Non-pigmented ciliary epithelial cell (primary cell): ENCODE results near the gene COL4A6.

ENCODE experiments used
- DNase-seq: peaks from one replicate; pipeline ENCODE4 v3.0.0-alpha.2; 2010; ENCODE audit warnings: low read depth

Gene COL4A6

DNA sequence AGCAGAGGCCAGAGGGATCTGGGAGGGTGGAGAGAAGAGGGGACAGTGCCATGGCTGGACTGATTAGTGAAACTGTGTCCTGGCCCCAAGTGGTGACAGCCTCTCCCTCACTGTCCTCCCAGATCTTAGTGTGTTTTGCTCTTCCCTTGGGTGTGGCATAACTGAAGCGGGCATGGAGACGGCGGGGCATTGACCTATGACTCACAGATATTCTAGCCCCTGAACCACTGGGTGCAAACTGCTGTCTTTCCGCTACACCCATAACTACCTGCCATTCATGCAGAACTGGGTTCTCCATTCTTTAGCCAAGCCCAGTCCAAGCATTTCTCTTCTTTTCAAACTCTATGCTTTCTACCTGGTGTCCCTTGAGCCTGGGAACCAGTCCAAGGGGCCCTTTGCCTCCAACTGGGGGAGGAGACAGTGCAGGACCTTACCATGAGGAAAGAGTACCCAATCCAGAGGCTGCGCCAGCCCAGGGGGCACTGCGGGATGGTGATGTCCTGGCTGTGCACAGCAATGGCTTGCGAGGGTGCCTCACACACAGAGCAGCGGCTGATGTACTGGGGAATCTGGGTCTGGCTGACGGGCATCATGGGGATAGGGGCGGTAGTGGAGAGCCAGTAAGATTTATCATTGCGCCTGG is 279.1 kb downstream of the COL4A6 start:
- DNase-seq, result no peak

GRCh38 chrX:108157628-108158027 is 280.6 kb downstream of the COL4A6 start:
- DNase-seq, result no peak

GRCh38 chrX:108156934-108157466 is 281.2 kb downstream of the COL4A6 start:
- DNase-seq, result no peak

GRCh38 chrX:108156082-108156481 is 282.1 kb downstream of the COL4A6 start:
- DNase-seq, result no peak

DNA sequence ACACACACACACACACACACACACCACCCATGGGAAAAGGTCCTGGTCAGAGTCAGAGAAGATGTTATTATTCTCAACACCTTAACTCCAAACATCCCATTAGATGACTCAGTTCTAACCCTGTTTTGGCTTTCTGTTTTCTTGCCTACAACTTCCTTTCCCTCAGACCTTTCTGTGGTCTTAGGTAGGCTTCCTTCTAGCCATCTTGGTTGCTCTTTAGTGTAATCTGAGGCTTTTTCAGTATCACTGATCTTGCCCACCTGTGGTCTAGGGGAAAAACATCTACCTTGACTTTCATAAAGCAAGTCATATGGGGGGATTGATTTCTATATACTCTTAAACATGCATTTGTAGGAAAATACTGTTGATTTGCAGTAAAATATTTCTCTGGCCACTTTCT is 289.7 kb downstream of the COL4A6 start:
- DNase-seq, result no peak

GRCh38 chrX:108138814-108139702 is 299.2 kb downstream of the COL4A6 start:
- no peak for DNase-seq

DNA sequence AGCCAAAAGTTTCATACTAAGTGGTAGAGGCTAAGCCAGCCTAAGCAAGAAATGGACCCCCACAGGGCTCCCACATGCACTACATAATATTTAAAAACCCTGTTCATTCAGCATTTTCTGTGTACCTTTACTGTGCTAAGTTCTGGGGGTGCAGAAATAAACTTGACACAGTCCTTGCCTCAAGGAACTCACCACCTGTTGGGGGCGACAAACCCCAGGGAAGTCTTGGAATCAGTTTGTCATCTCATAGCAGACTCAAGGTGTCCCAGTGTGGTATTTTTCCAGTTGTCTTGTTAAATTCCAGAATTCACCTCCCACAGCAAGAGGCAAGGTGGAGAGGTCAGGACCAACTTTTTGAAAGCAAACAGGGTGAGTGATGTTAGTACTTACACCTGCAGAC is 303.5 kb downstream of the COL4A6 start:
- DNase-seq, result no peak

DNA sequence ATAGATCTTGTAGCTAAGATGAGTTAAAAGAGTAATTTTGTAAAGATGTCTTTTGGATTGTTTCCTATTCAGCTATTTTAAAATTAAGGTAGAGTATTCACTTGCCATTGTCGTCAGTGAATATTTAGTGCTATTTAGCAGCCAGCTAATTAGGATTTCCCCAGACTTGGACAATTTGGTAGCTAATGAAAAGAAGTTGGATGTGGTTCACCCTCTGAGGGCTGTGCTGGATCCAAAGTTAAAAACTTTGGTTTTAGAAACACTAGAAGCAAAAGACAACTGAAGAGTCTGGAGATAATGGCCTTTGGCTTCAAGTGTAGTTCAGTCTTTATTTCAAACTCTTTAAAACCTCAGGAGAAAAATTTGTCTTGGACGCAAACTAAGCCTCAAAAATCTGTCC is 305.3 kb downstream of the COL4A6 start:
- DNase-seq, result no peak

GRCh38 chrX:108132034-108132433 is 306.2 kb downstream of the COL4A6 start:
- no peak for DNase-seq

DNA sequence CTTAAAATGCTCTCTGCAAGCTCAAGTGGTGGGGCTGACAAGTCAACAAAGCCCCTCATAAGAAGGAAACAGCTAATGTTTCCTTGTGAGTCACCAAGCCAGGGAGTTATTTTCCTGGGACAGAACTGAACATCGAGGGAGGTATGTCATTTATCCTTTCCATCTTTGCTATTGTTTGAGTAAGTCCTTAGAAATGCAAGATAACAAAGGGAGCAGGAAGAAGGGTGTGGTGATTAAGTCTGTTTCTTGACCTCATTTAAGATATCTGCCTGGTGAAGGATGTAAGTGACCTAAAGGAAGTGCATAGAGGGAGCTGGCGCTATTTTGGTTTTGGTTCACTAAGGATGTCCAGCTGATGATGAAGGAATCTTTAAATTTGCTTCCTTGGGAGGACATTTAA is 306.8 kb downstream of the COL4A6 start:
- DNase-seq, result peak; percentile 38

- no peak for DNase-seq
Measured at GRCh38 chrX:108130889-108131288, 307.3 kb downstream of the COL4A6 start.

DNA sequence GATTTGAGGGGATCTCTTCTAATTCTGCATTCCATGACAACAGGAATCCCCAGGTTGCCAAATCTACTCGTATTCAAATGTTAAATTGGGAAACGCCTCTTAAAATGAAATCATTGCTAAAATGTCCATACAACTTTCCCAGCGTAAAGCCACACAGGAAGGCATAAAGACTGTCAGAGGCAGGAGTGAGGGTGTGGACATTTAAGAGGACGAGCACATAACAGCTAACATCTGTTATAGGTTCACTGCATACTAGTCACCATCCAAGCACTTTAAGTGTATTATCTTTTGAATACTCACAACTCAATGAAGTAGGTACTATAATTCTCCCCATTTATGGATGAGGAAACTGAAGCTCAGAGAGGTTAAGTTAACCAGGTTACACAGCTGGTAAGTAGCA is 311.1 kb downstream of the COL4A6 start:
- DNase-seq, result no peak

- DNase-seq, result no peak
Measured at GRCh38 chrX:108126661-108127060, 311.6 kb downstream of the COL4A6 start.

DNA sequence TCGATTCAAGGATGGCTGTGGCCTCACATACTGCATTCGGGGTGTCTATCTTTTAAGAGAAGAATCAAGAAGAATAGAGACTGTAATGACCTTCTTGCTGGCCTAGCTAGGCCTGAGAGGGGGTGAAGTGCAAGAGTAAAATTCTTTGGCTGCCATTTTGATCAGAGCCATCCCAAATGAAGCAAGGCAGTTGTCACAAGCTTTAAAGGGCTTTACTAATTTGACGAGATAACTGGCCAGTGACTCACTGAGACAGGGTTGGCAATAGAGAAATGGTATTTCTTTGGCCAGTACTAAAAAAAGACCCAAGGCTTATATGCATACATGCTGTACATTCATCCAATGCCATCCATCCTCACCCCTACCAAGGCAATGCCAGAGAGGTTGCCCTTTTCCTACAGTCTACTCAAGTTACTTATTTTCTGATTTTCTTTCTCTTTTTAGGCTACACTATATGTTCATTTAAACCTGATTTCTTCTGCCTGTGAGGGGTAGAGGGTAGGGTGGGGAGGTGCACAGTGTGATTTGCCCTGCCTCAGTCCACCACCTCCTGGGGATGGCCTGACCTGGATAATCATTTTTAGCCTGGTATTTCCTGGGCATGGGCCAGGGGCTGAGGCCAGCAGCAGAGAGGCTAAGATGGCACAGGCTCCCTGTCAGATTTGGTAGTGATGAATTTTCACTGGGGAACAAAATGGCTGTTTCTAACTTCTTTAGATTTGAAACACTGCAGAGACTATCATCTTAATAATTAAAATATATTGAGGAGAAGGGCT is 314.4 kb downstream of the COL4A6 start:
- DNase-seq, result no peak

GRCh38 chrX:108122748-108123147 is 315.5 kb downstream of the COL4A6 start:
- no peak for DNase-seq

GRCh38 chrX:108121291-108121690 is 316.9 kb downstream of the COL4A6 start:
- no peak for DNase-seq

DNA sequence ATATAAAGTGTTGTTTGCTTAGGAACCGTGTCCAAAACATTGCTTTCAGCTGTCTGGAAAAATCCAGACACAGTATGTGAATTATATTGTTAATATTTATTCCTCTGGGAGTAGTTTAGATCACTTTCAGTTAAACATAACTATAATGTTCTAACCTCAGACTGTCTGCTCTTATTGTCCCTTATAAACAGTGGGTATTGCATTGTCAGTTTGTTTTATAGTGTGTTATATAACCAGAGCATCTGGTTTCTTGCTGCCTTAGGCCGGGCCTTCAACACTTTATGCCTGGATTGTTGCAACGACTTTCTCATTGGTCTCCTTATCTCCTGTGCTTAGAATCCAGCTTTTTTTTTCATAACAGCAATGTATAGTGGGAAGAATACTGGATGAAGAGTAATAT is 320.2 kb downstream of the COL4A6 start:
- DNase-seq, result no peak

GRCh38 chrX:108114541-108114940 is 323.7 kb downstream of the COL4A6 start:
- no peak for DNase-seq
